ENCODE results near the gene LRRC27. TPM values are rescaled to one million over a fixed set of nuclear protein-coding genes. Genes with fewer than 3 reads are reported as not detected.

The LRRC27 gene
- polyA plus RNA-seq, 1 experiment, result 10.5 TPM

DNA sequence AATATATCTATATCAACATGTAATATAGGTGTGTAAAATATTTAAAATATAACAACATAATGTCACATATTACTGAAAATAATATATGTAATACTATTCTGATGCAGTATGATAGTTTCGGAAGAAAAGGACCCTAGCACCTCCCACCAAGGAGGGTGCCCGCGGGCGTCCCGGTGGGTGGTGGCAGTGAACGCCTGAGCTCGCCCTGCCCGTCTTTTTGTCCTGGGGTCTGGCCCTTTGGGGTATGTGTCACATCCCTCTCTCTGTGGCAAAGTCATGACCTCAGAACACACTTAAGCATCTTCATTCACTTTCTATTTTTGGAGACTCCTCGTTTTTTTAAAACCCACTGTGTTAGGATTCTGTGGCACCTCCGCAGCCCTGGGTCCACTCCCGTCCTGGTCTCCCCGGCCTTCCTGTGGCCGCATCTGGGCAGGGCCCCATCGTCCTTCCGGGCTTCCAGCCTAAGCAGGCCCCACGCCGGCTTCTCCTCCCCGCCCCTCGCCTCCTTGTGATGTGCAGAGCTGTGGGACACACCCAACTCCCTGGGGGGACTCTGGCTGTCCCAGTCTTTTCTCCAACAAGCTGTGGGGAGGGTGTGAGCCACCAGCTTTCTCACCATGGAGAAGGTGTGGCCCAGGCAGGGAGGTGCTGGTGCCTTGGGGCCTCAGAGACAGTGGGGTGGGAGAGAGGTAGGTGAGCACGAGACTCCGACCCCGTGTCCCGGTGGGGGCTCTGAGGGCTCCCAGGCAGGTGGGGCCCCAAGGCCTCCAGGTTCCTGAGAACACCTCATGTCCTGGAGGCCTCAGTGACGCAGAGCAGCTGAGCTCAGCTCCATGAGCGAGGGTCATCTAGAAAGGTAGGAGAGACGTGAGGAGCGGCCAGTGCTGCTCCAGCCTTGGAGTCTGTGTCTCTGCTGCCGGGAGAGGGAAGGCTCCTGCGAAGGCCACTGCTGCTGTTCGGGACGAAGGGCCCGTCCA lies 81.5 kb downstream of the LRRC27 start:
- Histone ChIP-seq H3K27me3 (ENCODE audit: control insufficient read depth, insufficient read depth, low read length) (no peaks in the 10 kb centered on the region), H3K4me3 (ENCODE audit: low read depth, low read length) (no peak overlapping the region), H3K36me3 (ENCODE audit: control insufficient read depth, insufficient read depth, low read length) (no peaks in the 10 kb centered on the region; the same call in 1 of the 2 replicates)
- TF ChIP-seq, protein P1, sequence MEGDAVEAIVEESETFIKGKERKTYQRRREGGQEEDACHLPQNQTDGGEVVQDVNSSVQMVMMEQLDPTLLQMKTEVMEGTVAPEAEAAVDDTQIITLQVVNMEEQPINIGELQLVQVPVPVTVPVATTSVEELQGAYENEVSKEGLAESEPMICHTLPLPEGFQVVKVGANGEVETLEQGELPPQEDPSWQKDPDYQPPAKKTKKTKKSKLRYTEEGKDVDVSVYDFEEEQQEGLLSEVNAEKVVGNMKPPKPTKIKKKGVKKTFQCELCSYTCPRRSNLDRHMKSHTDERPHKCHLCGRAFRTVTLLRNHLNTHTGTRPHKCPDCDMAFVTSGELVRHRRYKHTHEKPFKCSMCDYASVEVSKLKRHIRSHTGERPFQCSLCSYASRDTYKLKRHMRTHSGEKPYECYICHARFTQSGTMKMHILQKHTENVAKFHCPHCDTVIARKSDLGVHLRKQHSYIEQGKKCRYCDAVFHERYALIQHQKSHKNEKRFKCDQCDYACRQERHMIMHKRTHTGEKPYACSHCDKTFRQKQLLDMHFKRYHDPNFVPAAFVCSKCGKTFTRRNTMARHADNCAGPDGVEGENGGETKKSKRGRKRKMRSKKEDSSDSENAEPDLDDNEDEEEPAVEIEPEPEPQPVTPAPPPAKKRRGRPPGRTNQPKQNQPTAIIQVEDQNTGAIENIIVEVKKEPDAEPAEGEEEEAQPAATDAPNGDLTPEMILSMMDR (IDR thresholded peaks at IDR 0.05; ENCODE audit: insufficient read depth, low read depth, low read length), result no peak
- no peak for DNase-seq (ENCODE audit: low read depth)
- ChIA-PET POLR2A (no interaction called here), CTCF (interaction anchor here (1.1 to 1.4 kb wide), 2 partner anchors 26 to 42 kb away, joined by 3 read pairs; no protein-coding TSS in a partner anchor)

DNA sequence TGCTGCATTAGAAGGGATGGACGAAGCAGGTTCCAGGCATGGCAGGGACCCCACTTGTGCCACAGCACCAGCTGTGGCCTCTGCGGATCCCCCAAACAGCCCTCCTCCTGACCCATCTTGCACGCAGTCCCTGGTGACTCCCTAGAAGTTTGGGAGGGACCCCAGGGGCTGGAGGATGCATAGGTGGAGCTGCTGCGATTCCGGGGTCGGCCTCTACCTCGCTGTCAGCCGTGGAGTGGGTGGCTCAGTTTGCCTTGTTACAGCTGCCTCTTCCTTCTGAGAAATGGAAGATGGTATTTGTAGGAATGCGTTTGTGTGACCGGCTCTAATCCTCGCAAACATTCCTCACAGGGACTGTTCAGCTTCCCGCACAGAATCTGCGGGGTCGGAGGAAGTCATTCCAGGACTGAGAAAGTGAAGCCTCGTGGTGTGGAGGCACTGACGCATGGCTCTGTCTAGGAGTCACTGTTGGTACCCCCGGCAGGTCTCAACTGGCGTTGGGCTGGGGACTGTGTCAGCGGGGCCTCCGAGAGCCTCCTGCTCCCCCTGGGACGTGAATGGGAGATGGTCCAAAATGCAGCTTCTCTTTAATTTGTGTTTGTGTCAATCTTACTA lies 82.5 kb downstream of the LRRC27 start:
- no peak overlapping the region for H3K4me3 ChIP-seq (ENCODE audit: low read depth, low read length)
- DNase-seq (ENCODE audit: low read depth), result no peak
- TF ChIP-seq, protein P1 (IDR thresholded peaks at IDR 0.05; ENCODE audit: insufficient read depth, low read depth, low read length), result no peak
- POLR2A ChIA-PET, result no interaction called here
- H3K27me3 ChIP-seq (ENCODE audit: control insufficient read depth, insufficient read depth, low read length), result no peaks in the 10 kb centered on the region
- CTCF ChIA-PET, result interaction anchor here (1.1 kb wide), 1 partner anchor 27 kb away, joined by 3 read pairs; no protein-coding TSS in a partner anchor
- H3K36me3 ChIP-seq (ENCODE audit: control insufficient read depth, insufficient read depth, low read length), result no peaks in the 10 kb centered on the region

DNA sequence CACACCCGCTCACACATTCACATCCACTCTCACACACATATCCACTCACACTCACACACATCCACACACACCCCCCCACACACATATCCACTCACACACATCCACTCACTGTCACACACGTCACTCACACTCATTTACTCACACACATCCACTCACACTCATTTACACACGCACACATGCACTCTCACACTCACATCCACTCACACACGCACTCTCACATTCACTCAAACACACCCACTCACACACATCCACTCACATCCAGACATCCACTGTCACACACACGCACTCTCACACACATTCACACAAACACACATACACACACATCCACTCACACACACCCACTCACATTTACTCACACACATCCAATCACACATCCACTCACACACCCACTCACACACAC lies 83.3 kb downstream of the LRRC27 start:
- TF ChIP-seq, protein P1 (IDR thresholded peaks at IDR 0.05; ENCODE audit: insufficient read depth, low read depth, low read length), result no peak
- DNase-seq (ENCODE audit: low read depth), result no peak
- POLR2A ChIA-PET, result no interaction called here
- Histone ChIP-seq H3K36me3 (ENCODE audit: control insufficient read depth, insufficient read depth, low read length) (no peaks in the 10 kb centered on the region), H3K27me3 (ENCODE audit: control insufficient read depth, insufficient read depth, low read length) (no peaks in the 10 kb centered on the region), H3K4me3 (ENCODE audit: low read depth, low read length) (no peak overlapping the region)
- CTCF ChIA-PET, result interaction anchor here (1.1 kb wide), 1 partner anchor 28 kb away, joined by 3 read pairs; no protein-coding TSS in a partner anchor

DNA sequence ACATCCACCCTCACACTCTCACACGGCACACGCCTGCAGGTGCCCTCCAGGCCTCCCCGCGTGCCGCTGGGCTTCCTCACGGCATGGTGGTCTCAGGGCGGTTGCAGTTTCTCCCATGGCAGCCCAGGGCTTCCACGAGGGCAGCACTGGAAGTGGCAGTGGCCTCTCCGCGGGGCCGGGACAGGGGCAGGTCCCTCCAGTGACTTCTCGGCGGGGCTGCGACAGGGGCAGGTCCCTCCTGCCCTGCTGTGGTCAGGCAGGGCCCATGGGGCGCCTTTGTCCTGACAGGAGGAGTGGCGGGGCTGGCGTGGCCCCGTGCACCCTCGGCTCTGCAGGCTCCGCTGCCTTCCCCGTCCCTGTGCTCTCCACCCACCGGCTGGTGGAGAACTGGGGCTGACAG lies 84.0 kb downstream of the LRRC27 start:
- ChIA-PET CTCF (no interaction called here), POLR2A (no interaction called here)
- TF ChIP-seq, protein P1 (IDR thresholded peaks at IDR 0.05; ENCODE audit: insufficient read depth, low read depth, low read length), result no peak
- DNase-seq (ENCODE audit: low read depth), result no peak
- H3K4me3 ChIP-seq (ENCODE audit: low read depth, low read length), result no peak overlapping the region
- no peaks in the 10 kb centered on the region for H3K36me3 ChIP-seq (ENCODE audit: control insufficient read depth, insufficient read depth, low read length)
- no peaks in the 10 kb centered on the region for H3K27me3 ChIP-seq (ENCODE audit: control insufficient read depth, insufficient read depth, low read length)

DNA sequence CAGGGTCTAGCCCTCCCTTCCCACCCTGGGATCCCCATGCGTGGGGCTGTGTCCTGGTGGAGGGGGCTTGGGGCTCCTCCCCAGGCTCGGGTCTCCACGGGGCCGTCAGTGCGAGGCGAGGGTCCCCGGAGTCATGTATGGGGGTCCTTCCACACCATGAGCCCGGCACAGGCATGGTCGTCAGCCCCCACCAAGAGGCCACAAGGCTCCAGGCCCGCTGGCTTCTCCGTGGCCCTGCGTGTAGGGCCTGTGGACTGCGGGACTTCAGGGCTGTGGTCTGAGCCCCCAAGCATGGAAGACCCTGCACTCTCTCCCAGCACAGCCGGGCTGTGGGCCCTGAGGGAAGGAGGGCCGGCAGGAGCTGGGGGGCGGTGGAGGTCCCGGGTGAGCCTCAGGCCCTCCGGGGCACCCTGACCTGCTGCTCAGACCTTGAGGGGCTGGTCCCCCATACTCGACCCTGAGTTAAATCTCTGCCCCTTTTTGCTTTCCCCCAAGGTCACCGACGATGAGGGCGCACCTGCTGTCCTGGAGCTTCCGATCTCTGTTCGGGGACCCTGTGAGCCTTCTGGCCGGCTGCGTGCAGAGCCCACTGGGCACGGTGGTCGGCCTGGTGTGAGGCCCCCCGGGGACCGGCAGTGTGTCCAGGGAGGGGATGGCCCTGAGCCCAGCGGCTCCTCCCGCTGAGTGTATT lies 84.7 kb downstream of the LRRC27 start:
- Histone ChIP-seq H3K4me3 (ENCODE audit: low read depth, low read length) (no peak overlapping the region), H3K27me3 (ENCODE audit: control insufficient read depth, insufficient read depth, low read length) (no peaks in the 10 kb centered on the region), H3K36me3 (ENCODE audit: control insufficient read depth, insufficient read depth, low read length) (no peaks in the 10 kb centered on the region)
- TF ChIP-seq, protein P1 (IDR thresholded peaks at IDR 0.05; ENCODE audit: insufficient read depth, low read depth, low read length), result no peak
- POLR2A ChIA-PET, result no interaction called here
- DNase-seq (ENCODE audit: low read depth), result no peak
- CTCF ChIA-PET, result no interaction called here
